ENCODE data around the gene MTX1.

MTX1 gene

GRCh38 chr1:155261852-155262673 lies 53.6 kb downstream of the MTX1 start, which contains the start of gene SCAMP3:
Gene SCAMP3 (minus strand): TSS chr1:155262360. CDS start chr1:155262151, 209 bp downstream.
- peak; percentile 74 for DNase-seq (ENCODE audit: low read depth)

GRCh38 chr1:155263067-155263466 lies 54.6 kb downstream of the MTX1 start:
- no peak for DNase-seq (ENCODE audit: low read depth)

Data from activated T-helper 1 cell treated with Interleukin-2 at 50 U/mL for 16 hours (primary cell).